GM10248 (cell line): ENCODE results near the gene HMGCL.
A peak's percentile ranks its signal among the peaks of the same experiment; 100 is the strongest.

Experiments used
- CTCF ChIA-PET: fragments of 300-600 bp; sonication (Branson Sonifier 250); formaldehyde crosslinking; extraction: SDS; loops from one replicate; lab custom pipeline; 2021; ENCODE audit warnings: antibody characterized with exemption; lab: Yijun Ruan, JAX
- POLR2A ChIA-PET: fragments of 350-650 bp; sonication (Branson Sonifier 250); formaldehyde crosslinking; extraction: SDS; loops from one replicate; lab custom pipeline; 2020; ENCODE audit warnings: antibody characterized with exemption; lab: Yijun Ruan, JAX
- DNase-seq: peaks from one replicate; pipeline ENCODE4 v3.0.0; 2012; ENCODE audit errors: extremely low spot score
- TF ChIP-seq, protein P1 (sequence below): IDR thresholded peaks from 2 replicates; pipeline ENCODE4 v1.5.1; 2012; ENCODE audit warnings: mild to moderate bottlenecking, low read depth; ENCODE audit errors: extremely low read depth, missing control alignments, control extremely low read depth

HMGCL gene

DNA sequence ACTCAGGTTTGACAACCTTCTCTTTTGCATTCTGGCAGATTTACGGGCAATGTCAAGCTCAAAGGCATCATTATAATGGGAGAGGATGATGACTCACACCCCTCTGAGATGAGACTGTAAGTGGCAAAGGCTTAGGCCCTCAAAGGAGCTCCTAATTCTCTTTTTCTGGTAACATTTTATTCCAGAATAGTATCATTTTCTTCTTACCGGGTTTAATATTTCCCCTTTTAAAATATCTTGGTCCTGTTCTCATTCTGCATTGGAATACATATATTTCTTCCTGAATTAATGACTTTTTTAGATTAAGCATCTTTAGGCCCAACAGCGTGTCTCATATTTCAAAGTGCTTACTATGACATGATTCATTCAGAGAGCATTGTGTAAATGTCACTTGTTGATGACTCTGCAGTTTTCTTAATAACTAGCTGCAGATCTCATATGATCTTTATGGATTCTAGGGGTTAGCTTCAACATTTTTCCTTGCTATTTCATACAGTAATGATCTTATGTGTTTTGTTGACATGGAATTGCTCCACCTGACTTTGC lies 45.3 kb downstream of the HMGCL start:
- CTCF ChIA-PET, result interaction anchor here (1.0 to 7.9 kb wide), 7 partner anchors 9 to 143 kb away, joined by 3 to 67 read pairs (median 6); partner anchors contain the start of gene LYPLA2
- no peak for DNase-seq
- POLR2A ChIA-PET, result interaction anchor here (0.5 to 1.1 kb wide), 2 partner anchors 14 to 20 kb away, joined by 3 read pairs; partner anchors contain the start of gene GALE
- TF ChIP-seq, protein P1, sequence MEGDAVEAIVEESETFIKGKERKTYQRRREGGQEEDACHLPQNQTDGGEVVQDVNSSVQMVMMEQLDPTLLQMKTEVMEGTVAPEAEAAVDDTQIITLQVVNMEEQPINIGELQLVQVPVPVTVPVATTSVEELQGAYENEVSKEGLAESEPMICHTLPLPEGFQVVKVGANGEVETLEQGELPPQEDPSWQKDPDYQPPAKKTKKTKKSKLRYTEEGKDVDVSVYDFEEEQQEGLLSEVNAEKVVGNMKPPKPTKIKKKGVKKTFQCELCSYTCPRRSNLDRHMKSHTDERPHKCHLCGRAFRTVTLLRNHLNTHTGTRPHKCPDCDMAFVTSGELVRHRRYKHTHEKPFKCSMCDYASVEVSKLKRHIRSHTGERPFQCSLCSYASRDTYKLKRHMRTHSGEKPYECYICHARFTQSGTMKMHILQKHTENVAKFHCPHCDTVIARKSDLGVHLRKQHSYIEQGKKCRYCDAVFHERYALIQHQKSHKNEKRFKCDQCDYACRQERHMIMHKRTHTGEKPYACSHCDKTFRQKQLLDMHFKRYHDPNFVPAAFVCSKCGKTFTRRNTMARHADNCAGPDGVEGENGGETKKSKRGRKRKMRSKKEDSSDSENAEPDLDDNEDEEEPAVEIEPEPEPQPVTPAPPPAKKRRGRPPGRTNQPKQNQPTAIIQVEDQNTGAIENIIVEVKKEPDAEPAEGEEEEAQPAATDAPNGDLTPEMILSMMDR, result no peak

DNA sequence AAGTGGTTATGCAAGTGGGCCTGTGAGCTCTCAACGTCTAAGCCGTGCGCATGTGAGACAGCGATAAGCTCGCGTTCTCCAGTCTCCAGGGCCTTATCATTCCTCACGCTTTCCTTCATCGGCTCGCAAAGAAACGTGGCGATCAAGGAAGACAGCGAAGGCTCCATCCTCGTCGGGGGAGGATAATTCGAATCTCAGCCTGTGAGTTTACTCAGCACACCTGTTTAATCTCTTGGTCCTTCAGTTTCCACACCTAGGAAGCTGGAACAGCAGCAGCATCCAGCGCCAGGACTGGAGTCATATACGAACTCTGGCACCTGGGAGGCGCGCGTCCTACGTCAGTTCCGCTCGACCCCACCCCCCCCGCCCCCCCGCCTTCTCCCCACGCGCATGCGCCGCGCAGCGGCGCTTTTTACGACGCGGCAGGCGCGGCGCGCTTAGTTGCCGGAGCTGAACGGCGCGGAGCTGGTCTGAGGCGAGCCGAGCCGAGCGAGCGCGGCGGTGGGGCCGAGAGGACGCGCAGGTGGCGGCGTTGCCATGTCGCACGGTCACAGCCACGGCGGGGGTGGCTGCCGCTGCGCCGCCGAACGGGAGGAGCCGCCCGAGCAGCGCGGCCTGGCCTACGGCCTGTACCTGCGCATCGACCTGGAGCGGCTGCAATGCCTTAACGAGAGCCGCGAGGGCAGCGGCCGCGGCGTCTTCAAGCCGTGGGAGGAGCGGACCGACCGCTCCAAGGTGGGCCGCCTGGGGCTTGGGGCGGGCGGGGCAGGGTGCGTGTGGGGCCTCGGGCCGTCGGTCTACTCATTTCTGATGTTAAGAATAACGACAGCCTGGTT lies 47.0 kb downstream of the HMGCL start, which contains the start of gene PITHD1:
TSS of gene PITHD1 (plus strand) at position 440 of the 836 bp plus-strand sequence. CDS start at position 538, 98 bp downstream.
- TF ChIP-seq, protein P1, result peak; percentile 5
- POLR2A ChIA-PET, result interaction anchor here (0.6 to 1.1 kb wide), 8 partner anchors 10 to 1345 kb away, joined by 3 to 7 read pairs (median 4); partner anchors contain the start of genes ELOA, LYPLA2 and RPL11
- CTCF ChIA-PET, result interaction anchor here (0.8 to 7.9 kb wide), 6 partner anchors 10 to 250 kb away, joined by 3 to 67 read pairs (median 15); partner anchors contain the start of gene LYPLA2
- DNase-seq, result peak; percentile 97

DNA sequence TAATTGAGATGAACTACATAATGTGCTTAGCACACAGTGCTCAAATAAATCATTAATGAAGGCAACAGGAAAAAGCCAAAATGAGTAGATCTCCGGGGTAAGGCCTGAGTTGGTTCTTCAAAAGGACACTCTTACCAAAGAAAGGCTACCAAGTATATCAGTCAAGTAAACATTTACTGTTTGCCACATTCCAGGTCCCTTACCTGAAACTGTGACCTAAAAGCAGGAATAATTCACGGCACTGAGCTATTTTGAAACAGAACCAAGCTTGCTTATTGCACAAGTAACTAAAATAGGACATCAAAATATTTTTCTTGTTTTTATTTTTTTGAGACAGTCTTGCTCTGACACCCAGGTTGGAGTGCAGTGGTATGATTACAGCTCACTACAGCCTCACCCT lies 49.0 kb downstream of the HMGCL start:
- TF ChIP-seq, protein P1, result no peak
- ChIA-PET CTCF (interaction anchor here (1.0 to 7.9 kb wide), 8 partner anchors 9 to 615 kb away, joined by 3 to 67 read pairs (median 4); partner anchors contain the start of gene CNR2), POLR2A (interaction anchor here (0.7 kb wide), 1 partner anchor 228 kb away, joined by 3 read pairs; no protein-coding TSS in a partner anchor)
- DNase-seq, result no peak

DNA sequence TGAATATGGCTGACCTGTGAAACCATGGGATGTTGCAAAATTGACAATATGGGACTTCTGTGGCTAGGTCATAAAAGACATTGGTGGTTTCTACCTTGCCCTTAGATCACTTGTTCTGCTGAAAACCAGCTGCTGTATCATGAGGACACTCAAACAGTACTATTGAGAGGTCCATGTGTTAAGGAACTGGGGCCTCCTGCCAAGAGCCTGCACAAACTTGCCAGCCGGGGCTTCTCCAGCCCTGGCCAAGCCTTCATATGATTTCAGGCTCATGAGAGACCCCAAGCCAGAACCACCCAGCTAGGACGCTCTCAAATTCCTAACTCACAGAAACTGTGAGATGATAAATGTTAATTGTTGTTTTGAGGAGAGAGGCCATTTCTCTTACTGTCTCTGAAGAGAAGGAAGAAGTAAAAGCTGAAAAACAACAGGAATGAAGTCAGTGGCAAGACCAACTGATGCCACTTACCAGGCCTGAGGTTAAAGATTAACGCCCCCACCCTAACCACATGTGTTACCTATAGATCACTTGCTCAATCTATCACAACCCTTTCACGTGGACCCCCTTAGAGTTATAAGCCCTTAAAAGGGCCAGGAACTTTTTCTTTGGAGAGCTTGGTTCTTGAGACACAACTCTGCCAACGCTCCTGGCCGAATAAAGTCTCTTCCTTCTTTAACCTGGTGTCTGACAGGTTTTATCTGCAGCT lies 50.9 kb downstream of the HMGCL start:
- ChIA-PET CTCF (interaction anchor here (1.0 to 7.9 kb wide), 7 partner anchors 20 to 142 kb away, joined by 3 to 67 read pairs (median 4); partner anchors contain the start of gene CNR2), POLR2A (interaction anchor here (0.6 kb wide), 4 partner anchors 35 to 1617 kb away, joined by 3 to 6 read pairs (median 6); no protein-coding TSS in a partner anchor)

DNA sequence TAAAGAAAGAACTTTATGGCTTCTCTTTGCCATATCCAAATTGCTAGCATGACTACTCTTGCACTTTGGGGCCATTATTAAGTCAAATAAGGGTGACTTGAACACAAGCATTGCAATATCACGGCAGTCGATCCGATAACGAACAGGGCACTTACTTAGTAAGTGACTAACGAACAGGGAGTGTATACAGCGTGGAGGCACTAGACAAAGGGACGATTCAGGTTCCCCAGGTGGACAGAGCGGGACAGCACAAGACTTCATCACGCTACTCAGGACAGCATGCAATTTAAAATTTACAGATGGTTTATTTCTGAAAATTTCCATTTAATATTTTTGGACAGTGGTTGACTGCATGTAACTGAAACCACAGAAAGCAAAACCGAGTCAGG lies 52.4 kb downstream of the HMGCL start:
- TF ChIP-seq, protein P1, result no peak
- DNase-seq, result no peak
- POLR2A ChIA-PET, result no interaction called here
- CTCF ChIA-PET, result interaction anchor here (2.0 to 7.9 kb wide), 2 partner anchors 18 to 144 kb away, joined by 5 to 67 read pairs; no protein-coding TSS in a partner anchor

More for the DNA sequence above, 50.9 kb downstream of the HMGCL start:
- TF ChIP-seq, protein P1, result no peak
- DNase-seq, result no peak
